Measurements from ENCODE around the gene CASTOR1.

GRCh38 chr22:30268331-30268730 lies 21.0 kb downstream of the CASTOR1 start:
- TF ChIP-seq CTCF (conservative IDR thresholded peaks at IDR 0.05; ENCODE audit: low read depth, low read length) (no peak), EZH2 (IDR thresholded peaks at IDR 0.05; ENCODE audit: borderline replicate concordance, low read depth, low read length, poor library complexity, severe bottlenecking) (no peak)
